Activated CD8-positive, alpha-beta memory T cell treated with anti-CD3 and anti-CD28 coated beads for 24 hours (primary cell): Measurements from ENCODE around the gene EIF4G3.
"Not testable (repeated sequence)": the region's sequence is repeated elsewhere in the genome, so short reads cannot be mapped to it uniquely, and the experiment has no call there.

Experiments
- DNase-seq: peaks from one replicate; pipeline ENCODE4 v3.0.0-alpha.2; 2020

EIF4G3 gene

GRCh38 chr1:21059021-21059420 lies 117.7 kb downstream of the EIF4G3 start:
- no peak for DNase-seq

GRCh38 chr1:21058035-21058793 lies 118.5 kb downstream of the EIF4G3 start:
- no peak for DNase-seq

- not testable (repeated sequence) for DNase-seq
These were observed 123.3 kb downstream of the EIF4G3 start for GRCh38 chr1:21053189-21053928.

- DNase-seq = no peak
These were observed 124.7 kb downstream of the EIF4G3 start for GRCh38 chr1:21052034-21052433.

DNA sequence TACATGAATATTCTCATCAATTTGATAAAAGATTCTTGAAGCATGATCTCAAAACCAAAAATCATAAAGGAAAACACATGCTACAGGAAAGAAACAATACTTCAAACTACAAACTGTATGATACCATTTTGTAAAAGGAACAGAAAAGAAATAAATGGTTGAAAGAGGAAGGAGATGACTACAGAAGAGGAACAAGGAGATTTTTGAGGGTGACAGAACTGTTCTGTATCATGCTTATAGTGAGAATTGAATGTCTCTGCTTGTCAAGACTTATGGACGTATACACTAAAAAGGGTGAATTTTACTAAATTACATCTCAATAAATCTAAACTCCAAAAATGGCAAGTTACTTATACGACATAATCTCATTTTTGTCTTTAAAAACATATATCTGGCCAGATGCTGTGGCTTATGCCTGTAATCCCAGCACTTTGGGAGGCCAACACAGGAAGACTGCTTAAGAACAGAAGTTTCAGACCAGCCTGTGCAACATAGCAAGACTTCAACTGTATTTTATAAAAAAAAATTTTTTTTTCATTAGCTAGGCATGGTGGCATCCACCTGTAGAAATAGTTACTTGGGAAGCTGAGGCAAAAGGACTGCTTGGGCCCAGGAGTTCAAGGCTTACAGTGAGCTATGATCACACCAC lies 125.4 kb downstream of the EIF4G3 start:
- DNase-seq = no peak

GRCh38 chr1:21050031-21050430 lies 126.7 kb downstream of the EIF4G3 start:
- DNase-seq = no peak

DNA sequence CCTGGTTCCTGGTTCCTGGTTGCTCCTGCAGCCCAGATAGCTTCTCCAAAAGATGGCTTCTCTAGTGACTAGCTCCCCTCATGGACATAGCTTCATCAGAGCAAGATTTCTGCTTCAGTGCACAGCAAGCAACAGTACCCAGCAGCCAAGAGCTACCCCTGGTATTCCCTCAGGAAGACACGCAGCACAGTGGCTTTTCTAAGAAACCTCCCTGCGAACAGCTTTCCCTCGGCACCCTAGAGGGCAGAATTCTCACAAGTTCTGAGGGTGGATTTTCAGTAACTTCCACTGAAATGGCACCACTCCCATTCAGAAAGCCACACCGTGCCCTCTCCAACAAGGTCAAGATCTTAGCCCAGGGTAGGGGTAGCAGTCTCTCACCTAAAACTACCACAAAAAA lies 128.2 kb downstream of the EIF4G3 start:
- no peak for DNase-seq

- DNase-seq = no peak
These were observed 130.6 kb downstream of the EIF4G3 start for GRCh38 chr1:21046132-21046531.

DNA sequence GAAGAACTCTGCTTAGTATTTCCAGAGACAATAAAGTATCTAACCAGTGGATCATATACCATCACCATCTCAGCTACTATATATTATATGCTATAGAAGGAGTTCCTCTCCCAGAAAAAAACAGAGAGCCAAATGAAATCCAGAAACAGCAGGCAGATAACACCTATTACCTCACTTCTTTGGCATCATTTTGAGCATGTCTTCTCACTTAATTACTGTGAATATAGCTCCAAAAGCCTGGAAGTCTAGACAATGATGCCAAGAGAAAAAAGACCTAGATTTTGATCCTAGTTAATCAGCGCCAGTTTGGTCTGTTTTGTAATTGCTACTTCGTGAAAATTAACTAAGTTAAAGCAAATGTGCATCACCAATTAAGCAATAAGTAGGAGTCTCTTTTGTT lies 131.3 kb downstream of the EIF4G3 start:
- DNase-seq = no peak

DNA sequence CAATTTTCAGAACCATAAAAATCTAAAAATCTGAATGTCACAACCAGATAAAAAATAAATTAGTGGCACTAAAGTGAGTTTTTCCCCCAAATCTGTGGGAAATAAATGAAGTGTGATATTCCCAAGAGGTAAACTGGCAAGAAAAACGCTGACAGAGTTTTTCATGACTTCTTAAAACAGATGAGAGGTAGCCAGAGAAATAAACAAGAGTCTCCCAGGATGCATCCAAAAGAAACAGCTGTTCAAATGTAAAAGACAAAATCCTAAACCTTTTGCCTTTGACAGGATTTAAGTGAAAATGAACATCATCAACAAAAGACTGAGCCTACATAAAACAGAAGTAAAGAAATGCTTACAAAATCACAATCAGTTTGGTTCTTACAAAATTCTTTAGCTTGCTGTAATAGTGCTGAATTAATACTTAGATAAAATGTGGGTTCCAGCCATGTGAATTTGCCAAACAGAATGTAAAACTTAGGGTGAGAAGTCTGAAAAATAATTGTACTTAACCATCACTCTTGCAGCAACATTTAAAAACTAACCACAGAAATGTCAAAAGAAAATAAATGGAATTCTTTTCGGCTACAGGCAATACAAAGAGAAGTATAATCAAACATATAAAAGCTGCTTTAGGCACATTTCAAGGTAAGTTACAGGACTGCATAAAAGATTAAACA lies 133.6 kb downstream of the EIF4G3 start:
- DNase-seq = no peak

- no peak for DNase-seq
These were observed 135.2 kb downstream of the EIF4G3 start for GRCh38 chr1:21041541-21041940.

DNA sequence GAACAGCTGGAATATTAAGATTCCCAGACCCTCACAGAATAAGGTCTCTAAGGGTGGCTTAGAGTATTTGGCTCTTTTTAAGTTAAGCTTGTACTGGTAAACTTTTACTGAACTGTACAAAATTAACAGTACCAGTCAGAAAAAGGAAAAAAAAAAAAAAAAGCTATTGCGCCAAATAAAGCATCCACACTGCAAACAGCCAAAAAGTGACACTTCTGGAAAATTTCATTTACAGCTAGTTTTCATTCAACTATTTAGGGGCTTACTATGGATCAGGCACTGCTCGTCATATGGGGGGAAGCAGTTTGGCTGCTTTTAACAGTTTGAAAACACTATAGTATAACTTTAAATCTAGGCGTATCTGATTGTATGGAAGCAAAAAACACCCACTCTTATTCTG lies 139.6 kb downstream of the EIF4G3 start:
- DNase-seq = no peak

DNA sequence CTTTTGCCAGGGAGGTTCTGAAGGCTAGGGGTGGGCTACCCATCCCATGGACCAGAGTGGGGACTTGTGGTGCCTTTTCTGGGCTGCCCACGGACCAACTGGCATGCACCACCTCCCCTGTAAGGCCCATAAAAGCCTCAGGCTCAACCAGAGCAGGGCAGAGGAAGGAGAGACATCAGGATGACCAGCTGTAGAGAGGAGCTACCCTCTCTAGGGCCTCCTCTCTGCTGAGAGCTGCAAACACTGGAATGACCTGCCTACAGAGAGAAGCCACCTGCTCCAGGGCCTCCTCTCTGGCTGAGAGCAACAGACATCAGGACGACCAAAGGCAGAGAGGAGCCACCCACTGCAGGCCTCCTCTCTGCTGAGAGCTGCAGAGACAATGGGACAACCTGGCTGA lies 140.9 kb downstream of the EIF4G3 start:
- DNase-seq = no peak

GRCh38 chr1:21034725-21035628 lies 141.7 kb downstream of the EIF4G3 start:
- DNase-seq = no peak

GRCh38 chr1:21032741-21033140 lies 144.0 kb downstream of the EIF4G3 start:
- no peak for DNase-seq

DNA sequence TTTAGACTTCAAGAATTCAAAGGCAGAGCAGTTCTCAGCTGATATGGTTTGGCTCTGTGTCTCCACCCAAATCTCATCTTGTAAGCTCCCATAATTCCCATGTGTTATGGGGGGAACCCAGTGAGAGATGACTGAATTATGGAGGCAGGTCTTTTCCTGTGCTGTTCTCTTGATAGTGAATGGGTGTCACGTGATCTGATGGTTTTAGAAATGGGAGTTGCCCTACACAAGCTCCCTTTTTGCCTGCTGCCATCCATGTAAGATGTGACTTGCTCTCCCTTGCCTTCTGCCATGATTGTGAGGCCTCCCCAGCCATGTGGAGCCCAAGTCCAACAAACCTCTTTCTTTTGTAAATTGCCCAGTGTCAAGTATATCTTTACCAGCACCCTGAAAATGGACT lies 146.5 kb downstream of the EIF4G3 start:
- DNase-seq = no peak

- DNase-seq = no peak
These were observed 148.1 kb downstream of the EIF4G3 start for GRCh38 chr1:21028520-21029145.

GRCh38 chr1:21027805-21028204 lies 148.9 kb downstream of the EIF4G3 start:
- no peak for DNase-seq

DNA sequence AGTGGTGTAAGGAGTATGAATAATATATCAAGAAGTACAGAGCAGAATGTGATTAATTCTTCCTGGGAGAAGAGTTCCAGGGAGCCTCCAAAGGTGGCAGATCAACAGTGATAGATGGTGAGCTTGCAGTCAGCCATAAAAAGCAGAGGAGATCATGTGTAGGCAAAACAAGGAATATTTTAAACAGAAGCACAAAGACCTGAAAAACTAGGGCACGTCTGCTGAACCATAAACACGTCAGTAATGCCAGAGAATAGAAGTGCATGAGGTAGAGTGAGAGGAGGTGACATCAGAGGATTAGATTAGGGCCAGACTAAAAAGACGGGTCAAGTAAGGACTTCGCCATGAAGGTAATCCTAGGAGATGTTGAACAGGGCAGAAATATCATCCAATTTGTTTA lies 151.8 kb downstream of the EIF4G3 start:
- no peak for DNase-seq

GRCh38 chr1:21024136-21024896 lies 152.4 kb downstream of the EIF4G3 start:
- not testable (repeated sequence) for DNase-seq
